ENCODE results near the gene GUCY2F.

The GUCY2F gene

GRCh38 chrX:109481986-109482385 is at the start of gene GUCY2F:
Gene GUCY2F (minus strand): TSS chrX:109482086. CDS start chrX:109475936, 6,150 bp downstream.
- intact Hi-C loops (cut with DNase I): no loop called here
- no peak for DNase-seq

- intact Hi-C loops (cut with DNase I): no loop called here
- DNase-seq: no peak
These were observed 37.1 kb upstream of the GUCY2F start for GRCh38 chrX:109519001-109519400.

- intact Hi-C loops (cut with DNase I): no loop called here
- no peak for DNase-seq
These were observed 29.2 kb upstream of the GUCY2F start for GRCh38 chrX:109511113-109511512.

GRCh38 chrX:109508915-109509314 is 27.0 kb upstream of the GUCY2F start:
- intact Hi-C loops (cut with DNase I): no loop called here
- DNase-seq: no peak

DNA sequence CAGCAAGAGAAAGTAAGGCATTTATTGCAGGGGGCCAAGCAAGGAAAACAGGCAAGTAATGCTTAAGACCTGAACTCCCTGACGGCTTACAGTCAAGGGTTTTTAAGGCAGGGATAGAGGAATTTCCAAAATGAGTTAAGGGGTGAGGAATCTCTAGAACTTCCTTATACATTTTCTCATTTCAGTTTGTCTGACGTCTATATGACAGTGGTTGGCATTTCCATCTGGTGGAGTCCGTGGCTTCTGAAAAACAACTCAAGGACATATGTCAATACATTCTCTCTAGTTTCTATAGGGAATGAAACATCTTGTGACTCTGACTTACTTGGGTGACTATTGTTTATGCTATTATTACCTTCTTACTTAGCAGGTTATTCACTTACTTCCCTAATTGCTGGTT is 19.3 kb upstream of the GUCY2F start:
- DNase-seq: no peak
- intact Hi-C loops (cut with DNase I): no loop called here

- intact Hi-C loops (cut with DNase I): no loop called here
These were observed 16.5 kb upstream of the GUCY2F start for GRCh38 chrX:109498434-109498833.

GRCh38 chrX:109489174-109489573 is 7.3 kb upstream of the GUCY2F start:
- intact Hi-C loops (cut with DNase I): no loop called here
- DNase-seq: no peak

More at GRCh38 chrX:109498434-109498833, 16.5 kb upstream of the GUCY2F start:
- DNase-seq: no peak

DNA sequence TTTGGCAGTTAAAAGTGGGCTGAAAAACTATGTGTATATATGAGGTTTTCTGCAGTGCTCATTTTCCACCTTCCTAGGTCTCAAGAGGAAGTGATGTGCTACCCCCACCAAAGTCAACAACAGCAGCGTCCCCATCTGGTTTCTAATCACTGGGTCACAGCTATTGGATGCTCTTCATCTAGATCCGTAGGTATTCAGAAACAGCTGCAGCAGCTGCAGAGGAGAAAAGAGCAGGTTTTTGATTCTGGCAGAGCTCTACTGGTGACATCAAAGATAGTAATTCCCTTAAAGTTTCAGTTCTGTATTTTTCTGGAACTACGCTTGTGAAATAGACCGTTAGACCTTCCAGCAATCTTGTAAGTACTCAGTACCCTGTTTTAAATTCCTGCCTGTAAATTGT is 5.8 kb upstream of the GUCY2F start:
- DNase-seq: no peak
- intact Hi-C loops (cut with DNase I): no loop called here

- DNase-seq: peak; percentile 26 to 89 (median 55)
- intact Hi-C loops (cut with DNase I): loop anchor here (1.0 kb wide), 1 partner anchor 150 kb away; no protein-coding TSS in a partner anchor
These were observed 3.8 kb upstream of the GUCY2F start for GRCh38 chrX:109485470-109486340.

DNA sequence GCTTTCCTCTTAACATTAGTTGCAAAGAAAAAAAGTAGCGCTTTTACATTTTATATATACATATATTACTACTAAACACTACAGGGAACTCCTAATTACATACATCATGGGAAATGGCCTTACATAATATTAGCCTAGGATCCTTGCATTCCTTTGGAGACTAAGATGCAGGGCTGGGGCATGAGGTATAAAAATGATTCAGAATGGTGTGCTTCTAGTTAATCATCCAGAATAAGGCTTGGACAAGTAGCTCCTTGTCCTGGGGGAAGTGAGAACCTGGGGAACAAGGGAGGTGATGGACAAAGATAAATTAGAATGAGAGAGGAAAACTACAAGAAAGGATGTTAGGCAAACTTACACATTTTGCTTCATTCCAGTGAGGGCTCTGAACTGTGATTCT is 3.0 kb upstream of the GUCY2F start:
- no peak for DNase-seq
- intact Hi-C loops (cut with DNase I): no loop called here

GRCh38 chrX:109475174-109475891 is 6.6 kb downstream of the GUCY2F start:
- DNase-seq: peak in 9 of 10 donors; percentile 10 to 88 (median 44)
- intact Hi-C loops (cut with DNase I): loop anchor here (10.0 kb wide), 1 partner anchor 771 kb away; no protein-coding TSS in a partner anchor

GRCh38 chrX:109472939-109473735 is 8.7 kb downstream of the GUCY2F start:
- DNase-seq: no peak
- intact Hi-C loops (cut with DNase I): loop anchor here (10.0 kb wide), 1 partner anchor 768 kb away; no protein-coding TSS in a partner anchor

DNA sequence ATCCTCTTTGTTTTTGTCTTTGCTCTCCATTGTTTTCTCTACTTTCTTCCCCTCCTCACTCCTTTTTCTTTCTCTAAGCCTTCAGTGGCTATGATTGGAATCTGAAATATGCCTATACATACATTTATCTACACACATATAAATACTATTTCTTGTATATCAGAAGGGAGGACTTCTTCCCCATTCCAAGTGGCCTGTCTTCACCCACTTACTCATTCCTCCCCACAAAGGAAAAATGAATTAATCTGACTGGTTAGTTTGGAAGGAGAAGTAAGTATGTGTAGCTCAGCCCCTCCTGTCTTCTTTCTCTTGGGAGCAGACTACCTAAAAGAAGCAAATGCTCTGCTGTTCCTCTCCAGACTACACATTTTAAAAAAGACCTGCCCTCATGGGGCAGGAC is 17.7 kb downstream of the GUCY2F start:
- intact Hi-C loops (cut with DNase I): no loop called here

GRCh38 chrX:109463784-109464183 is 18.1 kb downstream of the GUCY2F start:
- DNase-seq: no peak
- intact Hi-C loops (cut with DNase I): no loop called here

More for the DNA sequence above, 17.7 kb downstream of the GUCY2F start:
- no peak for DNase-seq

DNA sequence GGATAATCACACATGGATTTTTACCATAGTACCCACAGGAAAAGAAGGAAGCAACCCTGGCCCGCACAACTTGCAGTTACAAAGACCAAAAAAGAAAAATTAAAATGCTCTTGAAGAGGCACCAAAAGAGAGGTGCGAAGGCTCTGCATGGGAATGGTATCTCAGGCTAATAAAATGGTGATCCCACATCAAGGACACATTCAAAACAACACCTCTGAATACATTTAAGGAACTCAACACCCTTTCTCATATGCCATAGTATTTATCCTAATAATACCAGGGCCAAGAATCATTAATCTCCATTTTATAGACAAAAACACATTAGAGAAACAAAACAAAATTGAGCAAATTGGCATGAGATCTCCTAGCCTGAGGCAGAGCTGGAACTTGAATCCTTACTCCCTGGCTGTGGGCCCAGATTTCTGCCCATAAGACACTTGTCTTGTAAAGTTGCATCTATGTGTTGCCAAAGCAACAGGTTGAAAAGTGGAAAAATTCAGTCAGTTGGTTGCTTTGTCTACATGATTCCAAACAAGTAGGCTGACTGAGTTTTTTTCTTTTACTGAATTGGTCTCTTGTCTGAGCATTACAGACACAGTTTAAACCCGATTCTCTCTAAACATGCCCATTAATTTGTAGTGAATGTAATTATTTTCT is 33.5 kb downstream of the GUCY2F start:
- intact Hi-C loops (cut with DNase I): no loop called here
- peak in 3 of 10 donors; percentile 2 to 35 (median 16) for DNase-seq

GRCh38 chrX:109441266-109441665 is 40.6 kb downstream of the GUCY2F start:
- intact Hi-C loops (cut with DNase I): no loop called here
- no peak for DNase-seq

DNA sequence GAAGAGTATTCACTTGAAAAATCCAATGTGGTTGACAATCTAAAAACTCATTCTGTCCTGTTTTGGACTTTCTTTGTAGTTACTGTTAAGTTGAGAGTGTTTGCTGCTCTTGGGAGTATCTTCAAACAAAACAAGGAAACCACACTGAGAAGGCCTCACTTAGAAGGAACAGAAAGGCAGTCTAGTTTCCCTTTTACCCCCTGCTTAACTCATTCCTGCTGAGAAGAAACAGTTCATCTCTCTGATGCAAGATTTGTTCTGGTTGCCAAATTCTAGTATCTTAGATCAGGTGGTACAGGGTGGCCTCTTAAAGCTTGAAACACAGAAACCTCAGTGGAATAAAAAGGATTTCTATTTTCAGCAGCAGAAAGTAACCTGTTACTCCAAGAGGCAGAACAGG is 41.4 kb downstream of the GUCY2F start:
- intact Hi-C loops (cut with DNase I): no loop called here
- DNase-seq: no peak

- no peak for DNase-seq
- intact Hi-C loops (cut with DNase I): no loop called here
These were observed 72.7 kb downstream of the GUCY2F start for GRCh38 chrX:109409181-109409580.

GRCh38 chrX:109403922-109404321 is 78.0 kb downstream of the GUCY2F start:
- intact Hi-C loops (cut with DNase I): no loop called here
- no peak for DNase-seq

DNA sequence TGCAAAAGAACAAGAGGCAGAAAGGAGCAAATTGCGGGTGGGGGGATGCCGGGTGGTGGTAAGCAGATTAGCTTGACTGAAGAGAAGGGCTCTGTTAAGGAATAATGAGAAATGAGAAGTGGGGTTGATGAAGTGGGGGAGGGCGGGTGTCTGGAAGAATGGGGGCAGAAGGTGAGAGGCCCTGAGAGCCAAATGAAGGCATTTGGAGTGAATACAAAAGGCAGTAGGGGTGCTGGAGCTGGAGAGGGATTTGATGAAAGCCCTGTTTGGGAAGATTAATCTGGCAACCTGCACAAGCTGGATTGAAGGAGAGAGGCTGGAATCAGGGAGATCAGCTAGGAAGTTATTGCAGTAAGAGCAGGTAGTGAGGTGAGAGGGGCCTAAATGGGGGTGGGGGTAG is 82.1 kb downstream of the GUCY2F start:
- intact Hi-C loops (cut with DNase I): no loop called here
- DNase-seq: no peak
